A673 (cell line): Measurements from ENCODE around the gene EPAS1. TPM values are rescaled to one million over a fixed set of nuclear protein-coding genes. Genes with fewer than 3 reads are reported as not detected.

Experiments used
- BruUV-seq: library from RNA; stranded (reverse); fragments of 400-500 nt; replicated peaks from 2 replicates; lab custom pipeline; 2021; lab: Mats Ljungman, UMichigan
- CTCF ChIA-PET: fragments of 300-600 bp; sonication (Branson Sonifier 250); formaldehyde crosslinking; loops from one replicate; lab custom pipeline; 2022; ENCODE audit warnings: antibody characterized with exemption; lab: Charles Lee
- POLR2A ChIA-PET: fragments of 300-600 bp; sonication (Branson Sonifier 250); formaldehyde crosslinking; loops from one replicate; lab custom pipeline; 2022; ENCODE audit warnings: antibody characterized with exemption; ENCODE audit not compliant: low non-redundant PET; lab: Charles Lee
- DNase-seq: peaks from one replicate; pipeline ENCODE4 v3.0.0-alpha.2; 2015; ENCODE audit warnings: low spot score
- H3K27ac ChIP-seq: fragments of 200-600 bp; sonication (generic); 2 replicates; pipeline ENCODE4 v1.5.1; 2016; ENCODE audit warnings: mixed run types, low read depth, mild to moderate bottlenecking, mixed read lengths, antibody characterized with exemption, low read length; ENCODE audit not compliant: poor library complexity, severe bottlenecking
- H3K27me3 ChIP-seq: fragments of 200-600 bp; sonication (generic); replicated peaks from 2 replicates; pipeline ENCODE4 v1.6.1; 2017; ENCODE audit warnings: mixed run types, low read depth, mild to moderate bottlenecking, mixed read lengths, antibody characterized with exemption, low read length; ENCODE audit not compliant: insufficient read depth, poor library complexity
- H3K36me3 ChIP-seq: fragments of 200-600 bp; sonication (generic); 2 replicates; pipeline ENCODE4 v1.6.1; 2016; ENCODE audit warnings: mixed run types, mild to moderate bottlenecking, mixed read lengths, antibody characterized with exemption, low read length; ENCODE audit not compliant: insufficient read depth, poor library complexity, severe bottlenecking
- H3K4me1 ChIP-seq: fragments of 200-600 bp; sonication (generic); 2 replicates; pipeline ENCODE4 v1.6.1; 2017; ENCODE audit warnings: mixed run types, mild to moderate bottlenecking, mixed read lengths, antibody characterized with exemption, low read length; ENCODE audit not compliant: insufficient read depth, poor library complexity, severe bottlenecking
- H3K4me3 ChIP-seq: fragments of 200-600 bp; sonication (generic); 2 replicates; pipeline ENCODE4 v1.5.1; 2016; ENCODE audit warnings: low read depth, mixed run types, mild to moderate bottlenecking, mixed read lengths, low read length; ENCODE audit not compliant: poor library complexity, severe bottlenecking
- H3K9me3 ChIP-seq: fragments of 200-600 bp; sonication (generic); 2 replicates; pipeline ENCODE4 v1.6.1; 2016; ENCODE audit warnings: mixed run types, low read depth, mild to moderate bottlenecking, mixed read lengths, antibody characterized with exemption, low read length; ENCODE audit not compliant: poor library complexity, severe bottlenecking
- EZH2 ChIP-seq: fragments of 200-600 bp; sonication (generic); IDR thresholded peaks from 2 replicates; pipeline ENCODE4 v1.6.1; 2017; ENCODE audit warnings: borderline replicate concordance, low read depth, mild to moderate bottlenecking, mixed read lengths, antibody characterized with exemption, low read length; ENCODE audit not compliant: poor library complexity, severe bottlenecking
- intact Hi-C: fragments of 100-400 bp; cut with micrococcal nuclease; formaldehyde crosslinking; loops from one replicate; pipeline ENCODE4 v1.10.0; 2022; ENCODE audit not compliant: unreplicated experiment
- total RNA-seq: library from RNA; stranded (reverse); gene quantifications from 2 replicates; pipeline ENCODE4 v1.2.3, GENCODE V29; 2021
- TF ChIP-seq, protein P1 (sequence below): fragments of 300-800, 200-600 bp; sonication (generic); conservative IDR thresholded peaks from 2 replicates; pipeline ENCODE4 v1.5.1; 2017; ENCODE audit warnings: low read depth, mild to moderate bottlenecking, antibody characterized with exemption, low read length, moderate library complexity, mixed read lengths

Gene EPAS1
- total RNA-seq, 1 experiment from 2014 or later = 0.41 TPM

DNA sequence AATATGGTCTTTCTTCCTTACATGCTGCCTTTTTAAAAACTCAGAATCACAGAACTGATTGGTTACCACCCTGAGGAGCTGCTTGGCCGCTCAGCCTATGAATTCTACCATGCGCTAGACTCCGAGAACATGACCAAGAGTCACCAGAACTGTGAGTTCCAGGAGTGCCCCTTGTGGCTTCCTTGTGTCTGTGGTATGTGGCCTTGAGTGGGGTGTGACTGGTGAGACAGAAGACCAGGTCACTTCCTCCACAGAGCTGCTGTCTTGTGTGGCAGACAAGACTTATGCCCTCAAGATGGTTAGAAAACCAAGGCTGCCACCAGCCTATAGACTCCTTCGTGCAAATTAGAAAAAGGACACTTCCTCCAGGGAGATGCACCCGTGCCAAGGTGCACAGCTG, 72.6 kb downstream of the EPAS1 start:
- CTCF ChIA-PET = no interaction called here
- H3K4me1 ChIP-seq = no peaks in the 10 kb centered on the region

DNA sequence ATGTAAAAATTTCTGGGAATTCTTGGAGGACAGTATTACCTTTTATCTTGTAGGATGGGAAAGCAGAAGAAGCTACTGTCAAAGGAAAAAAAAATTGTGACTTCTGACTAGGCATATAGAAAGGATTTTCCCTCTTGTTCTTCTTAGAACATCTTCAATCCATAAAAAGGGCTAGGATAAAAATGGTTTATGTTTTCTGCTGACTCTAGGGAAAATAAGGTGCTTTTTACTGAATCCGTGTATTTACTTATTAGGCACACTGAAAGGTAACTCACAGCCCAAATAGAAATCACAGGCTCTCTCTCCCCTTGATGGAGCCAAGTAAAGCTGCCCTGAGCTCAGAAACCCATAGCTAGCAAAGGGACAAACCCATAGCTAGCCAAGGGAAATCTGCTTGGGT, 74.6 kb downstream of the EPAS1 start:
- Histone ChIP-seq H3K36me3 (no peaks in the 10 kb centered on the region), H3K27me3 (no peaks in the 10 kb centered on the region), H3K4me3 (no peak overlapping the region), H3K27ac (no peak overlapping the region), H3K9me3 (no peaks in the 10 kb centered on the region), H3K4me1 (no peaks in the 10 kb centered on the region)
- BruUV-seq = no TSS peak
- intact Hi-C loops = no loop called here
- TF ChIP-seq, protein P1, sequence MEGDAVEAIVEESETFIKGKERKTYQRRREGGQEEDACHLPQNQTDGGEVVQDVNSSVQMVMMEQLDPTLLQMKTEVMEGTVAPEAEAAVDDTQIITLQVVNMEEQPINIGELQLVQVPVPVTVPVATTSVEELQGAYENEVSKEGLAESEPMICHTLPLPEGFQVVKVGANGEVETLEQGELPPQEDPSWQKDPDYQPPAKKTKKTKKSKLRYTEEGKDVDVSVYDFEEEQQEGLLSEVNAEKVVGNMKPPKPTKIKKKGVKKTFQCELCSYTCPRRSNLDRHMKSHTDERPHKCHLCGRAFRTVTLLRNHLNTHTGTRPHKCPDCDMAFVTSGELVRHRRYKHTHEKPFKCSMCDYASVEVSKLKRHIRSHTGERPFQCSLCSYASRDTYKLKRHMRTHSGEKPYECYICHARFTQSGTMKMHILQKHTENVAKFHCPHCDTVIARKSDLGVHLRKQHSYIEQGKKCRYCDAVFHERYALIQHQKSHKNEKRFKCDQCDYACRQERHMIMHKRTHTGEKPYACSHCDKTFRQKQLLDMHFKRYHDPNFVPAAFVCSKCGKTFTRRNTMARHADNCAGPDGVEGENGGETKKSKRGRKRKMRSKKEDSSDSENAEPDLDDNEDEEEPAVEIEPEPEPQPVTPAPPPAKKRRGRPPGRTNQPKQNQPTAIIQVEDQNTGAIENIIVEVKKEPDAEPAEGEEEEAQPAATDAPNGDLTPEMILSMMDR = no peak
- TF ChIP-seq EZH2 = no peak
- ChIA-PET CTCF (no interaction called here), POLR2A (interaction anchor here (0.6 kb wide), 1 partner anchor 15 kb away, joined by 3 read pairs; no protein-coding TSS in a partner anchor)
- DNase-seq = no peak

More for the DNA sequence above, 72.6 kb downstream of the EPAS1 start:
- no TSS peak for BruUV-seq
- H3K36me3 ChIP-seq = no peaks in the 10 kb centered on the region
- DNase-seq = no peak
- no peaks in the 10 kb centered on the region for H3K9me3 ChIP-seq
- TF ChIP-seq, protein P1 = no peak
- no peak for TF ChIP-seq EZH2
- no peaks in the 10 kb centered on the region for H3K27me3 ChIP-seq
- H3K4me3 ChIP-seq = no peak overlapping the region
- POLR2A ChIA-PET = no interaction called here
- intact Hi-C loops = loop anchor here (5.0 kb wide), 2 partner anchors 377 to 727 kb away; no protein-coding TSS in a partner anchor
- no peak overlapping the region for H3K27ac ChIP-seq

DNA sequence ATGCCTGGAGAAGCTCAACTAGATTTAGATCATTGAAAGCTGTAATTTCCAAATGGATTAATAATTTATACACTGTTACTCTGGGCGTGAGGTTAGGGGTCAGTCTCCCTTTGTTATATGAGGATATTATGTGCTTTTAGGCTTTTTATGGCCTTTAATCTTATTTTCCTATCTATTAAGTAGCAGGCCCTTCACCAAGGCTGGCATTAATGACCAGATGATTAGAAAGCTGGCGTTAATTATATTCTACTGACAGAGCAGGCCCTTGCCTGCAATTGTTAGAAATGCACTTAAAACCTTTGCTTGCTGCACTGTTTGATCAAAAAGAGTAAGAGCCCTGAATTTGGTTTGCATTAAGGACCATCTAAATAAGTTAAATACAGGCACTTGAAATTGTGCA, 75.3 kb downstream of the EPAS1 start:
- Histone ChIP-seq H3K27ac (no peak overlapping the region), H3K4me3 (no peak overlapping the region), H3K9me3 (no peaks in the 10 kb centered on the region), H3K4me1 (no peaks in the 10 kb centered on the region), H3K27me3 (no peaks in the 10 kb centered on the region), H3K36me3 (no peaks in the 10 kb centered on the region)
- BruUV-seq = no TSS peak
- ChIA-PET CTCF (no interaction called here), POLR2A (no interaction called here)
- intact Hi-C loops = no loop called here
- TF ChIP-seq, protein P1 = no peak
- TF ChIP-seq EZH2 = no peak
- no peak for DNase-seq
